Retinal pigment epithelial cell (primary cell): Measurements from ENCODE around the gene GALE.
A peak's percentile ranks its signal among the peaks of the same experiment; 100 is the strongest.
"Not testable (repeated sequence)": the region's sequence is repeated elsewhere in the genome, so short reads cannot be mapped to it uniquely, and the experiment has no call there.

ENCODE experiments used
- DNase-seq: peaks from one replicate; pipeline ENCODE4 v3.0.0-alpha.2; 2010; ENCODE audit warnings: low read depth
- H3K4me3 ChIP-seq: 2 replicates; pipeline ENCODE4 v1.5.1; 2011; ENCODE audit warnings: mild to moderate bottlenecking, low read length, control low read depth, moderate library complexity
- CTCF ChIP-seq: conservative IDR thresholded peaks from 2 replicates; pipeline ENCODE4 v1.5.1; 2011; ENCODE audit warnings: low read depth, low read length, control low read depth, inconsistent platforms

Gene GALE

GRCh38 chr1:23799570-23800399 is 769 bp downstream of the GALE start:
- H3K4me3 ChIP-seq: peak overlapping the region; percentile 85
- peak; percentile 82 for DNase-seq
- no peak for TF ChIP-seq CTCF

- DNase-seq: no peak
- peak overlapping the region; percentile 85 for H3K4me3 ChIP-seq
- TF ChIP-seq CTCF: no peak
Observed at GRCh38 chr1:23799255-23799569, 1.3 kb downstream of the GALE start.

- H3K4me3 ChIP-seq: peak overlapping the region; percentile 85
- DNase-seq: no peak
- TF ChIP-seq CTCF: peak; percentile 31
Observed at GRCh38 chr1:23798662-23799142, 1.9 kb downstream of the GALE start.

GRCh38 chr1:23797478-23798448 is 2.8 kb downstream of the GALE start:
- no peak for DNase-seq
- no peak overlapping the region for H3K4me3 ChIP-seq
- no peak for TF ChIP-seq CTCF

GRCh38 chr1:23796466-23797271 is 3.9 kb downstream of the GALE start:
- TF ChIP-seq CTCF: no peak
- H3K4me3 ChIP-seq: no peak overlapping the region
- no peak for DNase-seq

- DNase-seq: no peak
- TF ChIP-seq CTCF: no peak
- H3K4me3 ChIP-seq: no peak overlapping the region
Observed at GRCh38 chr1:23795676-23796465, 4.7 kb downstream of the GALE start.

- not testable (repeated sequence) for DNase-seq, H3K4me3 ChIP-seq
Observed at GRCh38 chr1:23794732-23795182, 5.8 kb downstream of the GALE start.
